Chondrocyte (in vitro differentiated cells): ENCODE data around the gene CLDN4. TPM values are rescaled to one million over a fixed set of nuclear protein-coding genes. Genes with fewer than 3 reads are reported as not detected.
"Not testable (repeated sequence)": the region's sequence is repeated elsewhere in the genome, so short reads cannot be mapped to it uniquely, and the experiment has no call there.

Experiments
- DNase-seq: peaks from one replicate; pipeline ENCODE4 v3.0.0; 2021; ENCODE audit warnings: mixed read lengths, low spot score
- H3K27ac Mint-ChIP-seq: one replicate; pipeline ENCODE4 v1.8.0; 2021; ENCODE audit warnings: mild to moderate bottlenecking, moderate library complexity, mixed read lengths; ENCODE audit not compliant: unreplicated experiment
- H3K27me3 Mint-ChIP-seq: 2 replicates; pipeline ENCODE4 v1.8.0; 2021; ENCODE audit warnings: low read depth, mixed read lengths
- H3K36me3 Mint-ChIP-seq: 2 replicates; pipeline ENCODE4 v1.8.0; 2021; ENCODE audit warnings: low read depth, mixed read lengths
- H3K4me1 Mint-ChIP-seq: 2 replicates; pipeline ENCODE4 v1.8.0; 2021; ENCODE audit warnings: low read depth, mild to moderate bottlenecking, mixed read lengths
- H3K4me3 Mint-ChIP-seq: one replicate; pipeline ENCODE4 v1.8.0; 2021; ENCODE audit warnings: mild to moderate bottlenecking, moderate library complexity, mixed read lengths; ENCODE audit not compliant: unreplicated experiment
- H3K9me3 Mint-ChIP-seq: 2 replicates; pipeline ENCODE4 v1.8.0; 2021; ENCODE audit warnings: low read depth, mixed read lengths
- CTCF ChIP-seq: fragments of 200-600 bp; sonication (generic); IDR thresholded peaks from 2 replicates; pipeline ENCODE4 v1.5.0; 2021; ENCODE audit warnings: antibody characterized with exemption, mild to moderate bottlenecking, moderate library complexity
- total RNA-seq: library from RNA; stranded (reverse); gene quantifications from 3 replicates; pipeline ENCODE4 v1.2.1, GENCODE V29; 2021

Gene CLDN4
- total RNA-seq, 1 donor from 2014 or later = 0.35 TPM

GRCh38 chr7:73842067-73842976, 11.5 kb downstream of the CLDN4 start, which contains the start of gene METTL27:
Gene METTL27, minus strand, starts transcription at chr7:73842516. Its CDS starts 376 bp downstream, at chr7:73842140.
- Mint-ChIP-seq H3K27me3 (no peaks in the 10 kb centered on the region), H3K36me3 (no peaks in the 10 kb centered on the region), H3K4me3 (peak within 1 kb of the TSS; percentile 86), H3K4me1 (peaks cover 6% of the 10 kb centered on the region), H3K9me3 (no peaks in the 10 kb centered on the region), H3K27ac (peak within 1 kb of the TSS; percentile 85)
- no peak for DNase-seq
- no peak for TF ChIP-seq CTCF

- no peak overlapping the region for H3K27ac Mint-ChIP-seq
- DNase-seq = no peak
- H3K4me1 Mint-ChIP-seq = peaks cover 6% of the 10 kb centered on the region
- H3K27me3 Mint-ChIP-seq = no peaks in the 10 kb centered on the region
- no peaks in the 10 kb centered on the region for H3K36me3 Mint-ChIP-seq
- no peaks in the 10 kb centered on the region for H3K9me3 Mint-ChIP-seq
- no peak for TF ChIP-seq CTCF
- H3K4me3 Mint-ChIP-seq = no peak overlapping the region
Observed at GRCh38 chr7:73844131-73844547, 13.3 kb downstream of the CLDN4 start.

GRCh38 chr7:73844848-73845460, 14.2 kb downstream of the CLDN4 start:
- Mint-ChIP-seq H3K9me3 (no peaks in the 10 kb centered on the region), H3K4me1 (peaks cover 14% of the 10 kb centered on the region), H3K27me3 (no peaks in the 10 kb centered on the region), H3K27ac (peak overlapping the region; percentile 67), H3K4me3 (no peak overlapping the region), H3K36me3 (no peaks in the 10 kb centered on the region)
- no peak for TF ChIP-seq CTCF
- no peak for DNase-seq

GRCh38 chr7:73845701-73846195, 15.0 kb downstream of the CLDN4 start:
- not testable (repeated sequence) for H3K27me3 Mint-ChIP-seq, H3K36me3 Mint-ChIP-seq, H3K27ac Mint-ChIP-seq, DNase-seq, H3K4me3 Mint-ChIP-seq, H3K9me3 Mint-ChIP-seq
- peaks cover 22% of the 10 kb centered on the region for H3K4me1 Mint-ChIP-seq

- no peak overlapping the region for H3K4me3 Mint-ChIP-seq
- no peak for DNase-seq
- peaks cover 41% of the 10 kb centered on the region for H3K4me1 Mint-ChIP-seq
- no peak overlapping the region for H3K27ac Mint-ChIP-seq
- no peaks in the 10 kb centered on the region for H3K27me3 Mint-ChIP-seq
- no peaks in the 10 kb centered on the region for H3K36me3 Mint-ChIP-seq
- TF ChIP-seq CTCF = no peak
- H3K9me3 Mint-ChIP-seq = no peaks in the 10 kb centered on the region
Observed at GRCh38 chr7:73847941-73848723, 17.3 kb downstream of the CLDN4 start.
